Measurements from ENCODE around the gene ISM1.

- TF ChIP-seq POLR2A (IDR thresholded peaks at IDR 0.05; ENCODE audit: low read depth, low read length) (no peak), POLR2AphosphoS5 (IDR thresholded peaks at IDR 0.05; ENCODE audit: low read depth, low read length) (no peak)
Observed at GRCh38 chr20:13317439-13317838, 96.4 kb downstream of the ISM1 start.

All from GM12892 (cell line).